ENCODE measurements around the gene IL21. TPM values are rescaled to one million over a fixed set of nuclear protein-coding genes. Genes with fewer than 3 reads are reported as not detected.
"Not testable (repeated sequence)": the region's sequence is repeated elsewhere in the genome, so short reads cannot be mapped to it uniquely, and the experiment has no call there.

The IL21 gene
- total RNA-seq, 1 donor from 2014 or later: not detected

- no peak for DNase-seq (ENCODE audit: low spot score, unreplicated experiment)
- peak; percentile 65 for TF ChIP-seq CTCF (IDR thresholded peaks at IDR 0.05; ENCODE audit: unreplicated experiment)
- H3K4me3 Mint-ChIP-seq (ENCODE audit: low read depth): no peak overlapping the region
- H3K36me3 Mint-ChIP-seq (ENCODE audit: insufficient read depth): peaks cover 1% of the 10 kb centered on the region
- no peaks in the 10 kb centered on the region for H3K9me3 Mint-ChIP-seq (ENCODE audit: low read depth)
- no peaks in the 10 kb centered on the region for H3K4me1 Mint-ChIP-seq (ENCODE audit: low read depth)
- H3K27me3 Mint-ChIP-seq: no peaks in the 10 kb centered on the region
- no peak overlapping the region for H3K27ac Mint-ChIP-seq
Measured at GRCh38 chr4:122576261-122577188, 44.3 kb downstream of the IL21 start.

DNA sequence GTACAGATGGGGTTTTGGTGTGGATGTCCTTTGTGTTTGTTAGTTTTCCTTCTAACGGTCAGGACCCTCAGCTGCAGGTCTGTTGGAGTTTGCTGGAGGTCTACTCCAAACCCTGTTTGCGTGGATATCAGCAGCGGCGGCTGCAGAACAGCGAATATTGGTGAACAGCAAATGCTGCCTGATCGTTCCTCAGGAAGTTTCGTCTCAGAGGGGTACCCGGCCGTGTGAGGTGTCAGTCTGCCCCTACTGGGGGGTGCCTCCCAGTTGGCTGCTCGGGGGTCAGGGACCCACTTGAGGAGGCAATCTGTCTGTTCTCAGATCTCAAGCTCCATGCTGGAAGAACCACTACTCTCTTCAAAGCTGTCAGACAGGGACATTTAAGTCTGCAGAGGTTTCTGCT lies 46.5 kb downstream of the IL21 start:
- not testable (repeated sequence) for DNase-seq (ENCODE audit: low spot score, unreplicated experiment); H3K27ac Mint-ChIP-seq

DNA sequence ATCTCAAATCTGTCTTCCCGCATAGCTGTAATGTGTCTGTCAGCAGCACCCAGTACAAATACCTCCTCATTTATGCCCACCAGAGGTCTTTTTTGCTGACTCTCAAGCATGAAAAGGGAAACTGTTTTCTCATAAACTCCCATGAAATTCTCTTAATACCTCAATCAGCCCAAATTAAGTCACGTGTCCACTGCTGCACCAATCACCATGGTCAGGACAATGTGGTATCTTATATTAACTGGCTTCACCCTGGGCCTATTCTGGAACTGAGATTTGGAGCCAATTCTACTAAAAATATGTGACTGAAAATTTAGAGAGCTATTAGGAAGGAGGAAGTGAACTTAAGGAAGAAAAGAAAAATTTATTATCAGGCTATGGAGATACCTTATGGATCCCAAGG lies 58.4 kb downstream of the IL21 start:
- no peak for TF ChIP-seq CTCF (IDR thresholded peaks at IDR 0.05; ENCODE audit: unreplicated experiment)
- Mint-ChIP-seq H3K4me3 (ENCODE audit: low read depth) (no peak overlapping the region), H3K9me3 (ENCODE audit: low read depth) (peaks cover 19% of the 10 kb centered on the region), H3K27me3 (no peaks in the 10 kb centered on the region), H3K4me1 (ENCODE audit: low read depth) (no peaks in the 10 kb centered on the region), H3K36me3 (ENCODE audit: insufficient read depth) (no peaks in the 10 kb centered on the region), H3K27ac (no peak overlapping the region)
- DNase-seq (ENCODE audit: low spot score, unreplicated experiment): no peak

More for the DNA sequence above, 46.5 kb downstream of the IL21 start:
- not testable (repeated sequence) for H3K36me3 Mint-ChIP-seq (ENCODE audit: insufficient read depth); H3K27me3 Mint-ChIP-seq; H3K4me3 Mint-ChIP-seq (ENCODE audit: low read depth); H3K9me3 Mint-ChIP-seq (ENCODE audit: low read depth); H3K4me1 Mint-ChIP-seq (ENCODE audit: low read depth)

Other genes with a start within 250 kb of the IL21 start
- not detected in 2 replicates for gene ADAD1, start 242.1 kb downstream of the IL21 start, total RNA-seq
- not detected in 2 replicates for gene IL2, start 164.3 kb downstream of the IL21 start, total RNA-seq
- 4.6 and 4.9 TPM in 2 replicates for gene BBS12, start 111.6 kb upstream of the IL21 start, total RNA-seq
- 2.7 and 2.9 TPM in 2 replicates for gene FGF2, start 205.8 kb upstream of the IL21 start, total RNA-seq